ENCODE results near the gene KRT16. TPM values are rescaled to one million over a fixed set of nuclear protein-coding genes. Genes with fewer than 3 reads are reported as not detected.
A peak's percentile ranks its signal among the peaks of the same experiment; 100 is the strongest.

Gene KRT16
- polyA plus RNA-seq, 1 donor, result not detected

DNA sequence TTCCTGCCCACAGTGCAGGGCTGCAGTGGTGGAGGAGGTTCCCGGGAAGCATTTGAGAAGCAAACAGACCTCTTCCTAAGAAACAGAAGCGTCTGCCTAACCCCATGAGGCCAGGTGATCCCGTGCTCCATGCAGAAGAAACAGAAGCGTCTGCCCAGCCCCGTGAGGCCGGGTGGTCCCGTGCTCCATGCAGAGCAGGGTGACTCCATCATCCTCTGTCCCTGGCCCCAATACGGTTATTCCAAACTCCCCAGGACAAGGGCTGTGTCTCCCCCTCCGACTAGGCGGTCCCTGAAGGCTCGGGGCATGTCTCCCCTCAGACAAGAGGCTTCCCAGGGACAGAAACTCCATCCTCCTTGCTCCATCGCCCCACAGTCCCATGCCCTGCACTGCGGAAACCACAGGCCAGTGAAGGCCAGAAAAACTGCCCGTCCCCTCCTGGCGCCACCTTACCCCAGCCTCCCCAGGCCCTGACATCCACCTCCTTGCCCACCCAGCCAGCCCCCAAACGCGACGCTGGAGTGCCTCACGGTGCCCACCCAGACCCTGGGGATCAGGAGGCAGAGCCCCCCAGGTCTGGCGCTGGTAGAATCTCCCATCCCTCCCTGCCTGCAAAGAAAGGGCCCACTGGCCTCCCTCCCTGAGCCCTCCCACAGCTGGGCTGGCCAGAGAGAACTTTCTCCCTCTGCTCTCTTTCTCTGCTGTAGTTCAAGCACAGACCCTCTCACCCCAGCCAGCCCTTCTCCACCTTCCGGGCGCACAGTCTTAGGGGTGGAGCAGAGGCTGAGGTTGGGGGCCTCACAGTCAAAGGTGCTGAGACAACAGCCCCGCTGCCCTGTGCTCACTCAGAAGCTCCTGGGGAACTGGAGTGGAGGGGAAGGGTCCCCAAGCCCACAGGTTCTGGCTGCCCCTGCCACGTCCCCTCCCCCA is 42.4 kb upstream of the KRT16 start:
- Histone ChIP-seq H3K36me3 (ENCODE audit: control insufficient read depth, insufficient read depth, low read length) (no peaks in the 10 kb centered on the region), H3K4me1 (ENCODE audit: control insufficient read depth, insufficient read depth, low read length) (peaks cover 85% of the 10 kb centered on the region), H3K27me3 (ENCODE audit: control insufficient read depth, insufficient read depth, low read length) (no peaks in the 10 kb centered on the region), H3K27ac (ENCODE audit: low read length) (peak overlapping the region; percentile 93), H3K4me3 (ENCODE audit: low read length) (no peak overlapping the region), H3K9me3 (ENCODE audit: control insufficient read depth, low read depth, low read length) (no peaks in the 10 kb centered on the region)
- WGBS (ENCODE audit: insufficient coverage, low lambda C conversion rate), result no CpG with 5 or more reads among the region's 24 CpGs
- DNase-seq, result no peak

DNA sequence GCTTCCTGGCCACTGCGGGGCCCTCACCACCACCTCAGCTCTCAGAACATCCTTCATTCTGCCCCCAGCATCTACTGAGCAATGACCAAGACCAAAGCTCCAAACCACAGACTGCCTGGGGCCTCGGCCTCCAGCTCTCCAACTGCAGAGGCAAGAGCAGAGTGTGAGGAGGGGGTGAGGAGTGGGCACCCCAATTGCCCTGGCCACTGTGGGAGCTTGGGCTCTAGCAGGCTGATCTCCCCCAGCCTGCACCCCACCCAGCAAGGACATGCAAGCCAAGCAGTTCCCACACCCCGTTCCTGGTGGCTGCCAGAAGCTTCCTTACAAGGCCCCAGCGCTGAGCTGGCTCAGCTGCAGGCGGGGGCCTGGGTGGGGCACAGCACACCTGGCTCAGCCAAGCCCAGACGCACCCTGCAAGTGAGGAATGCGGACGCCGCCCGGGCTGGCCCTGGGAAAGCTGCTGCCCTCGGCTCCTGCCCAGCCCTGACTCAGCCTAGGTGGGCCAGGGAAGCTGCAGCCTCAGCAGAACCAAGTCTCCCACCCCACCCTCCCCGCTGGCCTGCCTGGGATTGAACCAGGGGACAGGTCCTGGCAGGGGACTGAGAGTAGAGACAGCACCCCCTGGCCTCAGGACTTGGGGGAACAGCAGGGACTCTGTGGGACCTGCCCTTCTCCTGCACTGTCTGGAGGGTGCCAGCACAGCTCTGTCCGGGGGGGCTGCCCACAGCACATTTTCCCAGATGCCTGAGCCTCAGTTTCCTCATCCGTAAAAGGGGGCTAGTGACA is 41.5 kb upstream of the KRT16 start:
- H3K9me3 ChIP-seq (ENCODE audit: control insufficient read depth, low read depth, low read length), result no peaks in the 10 kb centered on the region
- no CpG with 5 or more reads among the region's 14 CpGs for WGBS (ENCODE audit: insufficient coverage, low lambda C conversion rate)
- peak; percentile 98 for DNase-seq
- H3K4me3 ChIP-seq (ENCODE audit: low read length), result no peak overlapping the region
- no peaks in the 10 kb centered on the region for H3K36me3 ChIP-seq (ENCODE audit: control insufficient read depth, insufficient read depth, low read length)
- H3K4me1 ChIP-seq (ENCODE audit: control insufficient read depth, insufficient read depth, low read length), result peaks cover 87% of the 10 kb centered on the region
- no peaks in the 10 kb centered on the region for H3K27me3 ChIP-seq (ENCODE audit: control insufficient read depth, insufficient read depth, low read length)
- H3K27ac ChIP-seq (ENCODE audit: low read length), result peak overlapping the region; percentile 93

DNA sequence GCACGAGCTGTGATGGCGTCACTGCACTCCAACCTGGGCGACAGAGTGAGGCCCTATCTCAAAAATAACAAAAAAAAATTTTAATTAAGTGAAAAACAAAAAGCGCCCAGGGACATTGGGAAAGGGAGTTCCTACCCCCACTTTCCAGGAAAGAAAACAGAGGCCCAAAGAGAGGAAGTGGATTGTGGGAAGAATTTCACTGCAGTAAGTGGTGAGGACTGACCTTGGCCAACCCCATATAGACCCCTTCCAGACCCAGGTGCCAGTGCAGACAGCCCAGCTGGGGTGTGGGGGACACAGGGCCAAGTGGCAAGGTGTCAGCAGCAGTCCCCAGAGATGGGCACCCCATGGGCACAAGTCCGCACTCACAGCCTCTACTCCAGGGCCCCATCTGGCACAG is 40.9 kb upstream of the KRT16 start:
- DNase-seq, result no peak
- no peaks in the 10 kb centered on the region for H3K9me3 ChIP-seq (ENCODE audit: control insufficient read depth, low read depth, low read length)
- WGBS (ENCODE audit: insufficient coverage, low lambda C conversion rate), result 89% methylated on average over 1 of the region's 5 CpGs
- peak overlapping the region; percentile 93 for H3K27ac ChIP-seq (ENCODE audit: low read length)
- H3K4me1 ChIP-seq (ENCODE audit: control insufficient read depth, insufficient read depth, low read length), result peaks cover 85% of the 10 kb centered on the region
- H3K27me3 ChIP-seq (ENCODE audit: control insufficient read depth, insufficient read depth, low read length), result no peaks in the 10 kb centered on the region
- H3K36me3 ChIP-seq (ENCODE audit: control insufficient read depth, insufficient read depth, low read length), result no peaks in the 10 kb centered on the region
- H3K4me3 ChIP-seq (ENCODE audit: low read length), result no peak overlapping the region

DNA sequence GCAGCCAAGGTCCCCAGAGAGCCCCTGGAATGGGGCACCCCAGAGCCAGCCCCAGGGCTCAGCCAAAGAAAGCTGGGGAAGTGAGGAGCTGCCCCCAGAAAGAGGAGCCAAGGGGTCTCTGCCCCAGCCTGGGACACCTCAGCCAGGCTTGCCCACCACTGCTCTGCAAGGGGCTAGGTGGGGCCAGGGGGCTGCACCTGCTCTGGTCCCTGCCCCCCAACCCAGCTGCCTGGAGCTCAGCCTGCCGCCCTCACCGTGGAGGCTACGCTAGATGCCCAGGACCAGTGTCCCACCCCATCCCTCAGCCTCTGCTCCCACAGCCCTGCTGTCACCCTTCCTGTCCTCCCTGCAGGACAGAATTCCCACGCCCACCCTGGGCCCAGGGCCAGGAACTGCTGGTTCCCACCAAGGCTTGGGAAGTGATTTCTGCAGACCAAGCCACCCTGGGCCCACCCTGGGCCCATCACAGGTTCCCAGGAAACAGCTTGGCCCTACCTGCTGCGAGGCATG is 39.9 kb upstream of the KRT16 start:
- no peak overlapping the region for H3K4me3 ChIP-seq (ENCODE audit: low read length)
- peaks cover 81% of the 10 kb centered on the region for H3K4me1 ChIP-seq (ENCODE audit: control insufficient read depth, insufficient read depth, low read length)
- DNase-seq, result no peak
- H3K9me3 ChIP-seq (ENCODE audit: control insufficient read depth, low read depth, low read length), result no peaks in the 10 kb centered on the region
- no peaks in the 10 kb centered on the region for H3K27me3 ChIP-seq (ENCODE audit: control insufficient read depth, insufficient read depth, low read length)
- no peaks in the 10 kb centered on the region for H3K36me3 ChIP-seq (ENCODE audit: control insufficient read depth, insufficient read depth, low read length)
- peak overlapping the region; percentile 93 for H3K27ac ChIP-seq (ENCODE audit: low read length)
- no CpG with 5 or more reads among the region's 5 CpGs for WGBS (ENCODE audit: insufficient coverage, low lambda C conversion rate)

DNA sequence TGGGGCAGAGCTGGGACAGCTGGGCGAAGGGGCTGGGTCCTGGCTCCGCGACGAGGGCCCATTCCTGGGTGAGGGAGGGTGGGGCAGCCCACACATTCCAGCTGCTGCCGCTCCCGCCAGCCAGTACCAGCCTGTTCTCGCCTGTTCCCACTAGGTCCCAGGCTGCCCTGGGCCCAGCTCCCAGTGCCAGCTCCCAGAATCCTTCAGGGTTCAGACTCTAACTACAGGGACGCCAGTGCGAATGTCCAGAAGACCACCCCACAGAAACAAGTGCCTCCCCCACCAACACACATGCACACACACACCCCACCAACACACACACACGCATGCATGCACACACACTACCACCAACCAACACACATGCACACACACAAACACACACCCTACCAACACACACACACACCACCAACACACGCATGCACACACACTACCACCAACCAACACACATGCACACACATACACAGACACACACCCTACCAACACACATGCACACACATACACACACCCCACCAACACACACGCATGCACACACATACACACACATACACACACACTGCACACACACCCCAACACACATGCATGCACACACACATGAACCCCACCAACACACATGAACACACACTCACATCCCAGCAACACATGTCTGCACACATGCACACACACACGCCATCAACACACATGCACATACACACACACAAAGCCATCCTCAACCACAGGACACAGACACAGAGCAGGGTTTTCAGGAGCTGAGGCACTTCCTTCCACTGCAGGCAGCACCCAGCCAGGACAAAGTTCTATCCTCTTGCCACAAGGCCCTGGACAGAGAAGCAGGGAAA is 39.3 kb upstream of the KRT16 start:
- WGBS (ENCODE audit: insufficient coverage, low lambda C conversion rate), result 100% methylated on average over 1 of the region's 13 CpGs
- Histone ChIP-seq H3K9me3 (ENCODE audit: control insufficient read depth, low read depth, low read length) (no peaks in the 10 kb centered on the region), H3K36me3 (ENCODE audit: control insufficient read depth, insufficient read depth, low read length) (no peaks in the 10 kb centered on the region), H3K4me1 (ENCODE audit: control insufficient read depth, insufficient read depth, low read length) (peaks cover 74% of the 10 kb centered on the region), H3K27me3 (ENCODE audit: control insufficient read depth, insufficient read depth, low read length) (no peaks in the 10 kb centered on the region), H3K4me3 (ENCODE audit: low read length) (no peak overlapping the region), H3K27ac (ENCODE audit: low read length) (peak overlapping the region; percentile 55)
- peak; percentile 83 to 91 for DNase-seq

DNA sequence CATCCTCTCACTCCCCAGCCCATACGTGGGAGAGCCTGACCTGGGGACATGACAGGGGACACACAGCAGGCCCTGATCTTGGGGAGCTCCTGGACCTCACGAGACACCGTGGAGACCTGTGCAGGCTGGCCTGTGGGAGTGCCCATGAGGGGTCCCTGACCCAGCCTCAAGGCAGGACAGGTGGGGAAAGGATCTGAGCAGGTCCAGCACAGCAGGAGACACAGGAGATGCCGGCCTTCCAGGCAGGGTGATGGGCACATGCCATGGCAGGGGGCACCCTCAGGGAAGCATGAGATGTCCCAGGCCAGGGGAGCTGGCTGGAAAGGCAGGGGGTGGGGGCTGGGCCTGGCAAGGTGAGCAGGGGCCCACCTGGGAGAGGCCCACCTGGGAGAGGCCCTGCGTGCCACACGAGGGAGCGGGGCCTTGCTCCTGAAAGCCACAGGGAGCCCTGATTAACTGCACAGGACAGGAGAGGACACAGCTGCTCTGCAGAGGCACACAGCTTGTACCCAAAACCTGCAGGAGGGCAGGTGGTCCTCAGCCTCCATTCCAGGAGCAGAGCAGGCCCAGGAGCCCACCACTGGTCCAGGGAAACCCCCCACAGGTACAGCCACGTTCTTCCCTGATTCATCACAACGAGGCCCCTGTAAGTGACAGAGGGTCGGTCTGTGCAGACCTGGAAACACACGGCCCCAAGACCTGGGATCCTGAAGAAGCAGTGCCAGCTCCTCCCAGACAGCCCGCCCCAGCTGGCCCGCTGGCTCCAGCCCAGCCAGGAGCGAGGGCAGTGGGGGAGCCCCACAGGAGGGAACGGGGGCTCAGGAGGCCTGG is 38.4 kb upstream of the KRT16 start:
- H3K27me3 ChIP-seq (ENCODE audit: control insufficient read depth, insufficient read depth, low read length), result no peaks in the 10 kb centered on the region
- no peak for DNase-seq
- WGBS (ENCODE audit: insufficient coverage, low lambda C conversion rate), result no CpG with 5 or more reads among the region's 15 CpGs
- H3K4me1 ChIP-seq (ENCODE audit: control insufficient read depth, insufficient read depth, low read length), result peaks cover 66% of the 10 kb centered on the region
- no peaks in the 10 kb centered on the region for H3K36me3 ChIP-seq (ENCODE audit: control insufficient read depth, insufficient read depth, low read length)
- H3K4me3 ChIP-seq (ENCODE audit: low read length), result no peak overlapping the region
- no peaks in the 10 kb centered on the region for H3K9me3 ChIP-seq (ENCODE audit: control insufficient read depth, low read depth, low read length)
- peak overlapping the region; percentile 55 for H3K27ac ChIP-seq (ENCODE audit: low read length)

DNA sequence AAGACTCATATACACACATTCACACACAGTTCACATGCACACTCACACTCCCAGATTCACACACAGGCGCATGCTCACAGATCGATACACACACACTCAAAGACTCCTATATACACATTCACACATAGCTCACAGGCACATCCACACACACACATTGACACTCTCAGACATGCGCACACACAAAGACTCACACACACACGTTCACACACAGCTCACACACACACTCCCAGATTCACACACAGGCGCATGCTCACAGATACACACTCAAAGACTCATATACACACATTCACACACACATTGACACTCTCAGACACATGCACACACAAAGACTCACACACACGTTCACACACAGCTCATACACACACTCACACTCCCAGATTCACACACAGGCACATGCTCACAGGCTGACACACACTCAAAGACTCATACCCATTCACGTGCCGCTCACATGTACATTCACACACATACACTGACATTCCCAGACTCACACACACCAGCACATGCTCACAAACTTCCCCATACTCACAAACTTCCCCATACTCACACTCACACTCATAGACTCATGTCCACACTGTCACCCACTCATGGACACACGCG is 37.5 kb upstream of the KRT16 start:
- DNase-seq, result no peak
- no peaks in the 10 kb centered on the region for H3K27me3 ChIP-seq (ENCODE audit: control insufficient read depth, insufficient read depth, low read length)
- H3K36me3 ChIP-seq (ENCODE audit: control insufficient read depth, insufficient read depth, low read length), result no peaks in the 10 kb centered on the region
- H3K4me1 ChIP-seq (ENCODE audit: control insufficient read depth, insufficient read depth, low read length), result peaks cover 56% of the 10 kb centered on the region
- no peak overlapping the region for H3K27ac ChIP-seq (ENCODE audit: low read length)
- WGBS (ENCODE audit: insufficient coverage, low lambda C conversion rate), result 100% methylated on average over 3 of the region's 10 CpGs
- no peak overlapping the region for H3K4me3 ChIP-seq (ENCODE audit: low read length)
- H3K9me3 ChIP-seq (ENCODE audit: control insufficient read depth, low read depth, low read length), result no peaks in the 10 kb centered on the region

DNA sequence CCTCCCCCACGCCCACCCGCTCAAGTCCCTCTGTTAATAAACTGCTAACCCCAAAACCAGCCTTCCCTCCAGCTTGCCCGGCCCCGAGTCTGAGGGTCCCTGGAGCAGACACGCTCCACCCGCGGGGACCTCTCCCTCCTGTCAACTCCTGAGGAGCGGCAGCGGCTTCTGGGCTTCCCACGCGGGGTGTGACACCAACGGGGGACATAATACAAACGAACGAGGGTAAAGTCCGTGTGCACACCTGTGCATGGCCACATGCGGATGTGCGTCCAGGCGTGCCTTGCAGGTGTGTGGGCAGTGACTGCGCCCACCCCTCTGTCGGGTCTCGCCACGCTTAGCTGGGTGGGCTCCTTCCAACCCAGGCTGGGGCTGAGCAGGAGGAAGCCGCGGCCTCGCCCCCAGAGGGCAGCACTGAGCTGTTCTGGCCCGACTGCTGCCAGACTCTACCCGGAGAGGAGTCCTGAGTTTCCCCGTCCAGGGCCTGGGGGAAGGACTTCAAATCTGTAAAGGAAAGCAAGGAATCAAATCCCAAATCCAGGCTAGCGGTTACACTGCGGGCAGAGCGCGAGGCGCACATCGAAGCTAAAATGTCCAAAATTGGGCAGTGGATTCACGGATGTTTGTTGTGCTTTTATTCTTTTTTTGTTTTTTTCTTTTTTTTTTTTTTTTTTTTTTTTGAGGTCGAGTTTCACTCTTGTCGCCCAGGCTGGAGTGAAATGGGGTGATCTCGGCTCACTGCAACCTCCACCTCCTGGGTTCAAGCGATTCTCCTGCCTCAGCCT is 36.0 kb upstream of the KRT16 start:
- peak; percentile 79 to 81 for DNase-seq
- no peaks in the 10 kb centered on the region for H3K27me3 ChIP-seq (ENCODE audit: control insufficient read depth, insufficient read depth, low read length)
- H3K4me1 ChIP-seq (ENCODE audit: control insufficient read depth, insufficient read depth, low read length), result peaks cover 43% of the 10 kb centered on the region
- H3K4me3 ChIP-seq (ENCODE audit: low read length), result peak overlapping the region; percentile 19
- WGBS (ENCODE audit: insufficient coverage, low lambda C conversion rate), result no CpG with 5 or more reads among the region's 39 CpGs
- H3K9me3 ChIP-seq (ENCODE audit: control insufficient read depth, low read depth, low read length), result no peaks in the 10 kb centered on the region
- peak overlapping the region; percentile 41 for H3K27ac ChIP-seq (ENCODE audit: low read length)
- H3K36me3 ChIP-seq (ENCODE audit: control insufficient read depth, insufficient read depth, low read length), result no peaks in the 10 kb centered on the region
